Activated T-helper 9 cell treated with anti-CD3 and anti-CD28 coated beads, Interleukin-2, amount 50 U/mL, for 16 hours (primary cell): Measurements from ENCODE around the gene CLCNKB.
A peak's percentile ranks its signal among the peaks of the same experiment; 100 is the strongest.
"Not testable (repeated sequence)": the region's sequence is repeated elsewhere in the genome, so short reads cannot be mapped to it uniquely, and the experiment has no call there.

Experiments
- DNase-seq: peaks from one replicate; pipeline ENCODE4 v3.0.0-alpha.2; 2020; ENCODE audit warnings: low read depth

The CLCNKB gene

DNA sequence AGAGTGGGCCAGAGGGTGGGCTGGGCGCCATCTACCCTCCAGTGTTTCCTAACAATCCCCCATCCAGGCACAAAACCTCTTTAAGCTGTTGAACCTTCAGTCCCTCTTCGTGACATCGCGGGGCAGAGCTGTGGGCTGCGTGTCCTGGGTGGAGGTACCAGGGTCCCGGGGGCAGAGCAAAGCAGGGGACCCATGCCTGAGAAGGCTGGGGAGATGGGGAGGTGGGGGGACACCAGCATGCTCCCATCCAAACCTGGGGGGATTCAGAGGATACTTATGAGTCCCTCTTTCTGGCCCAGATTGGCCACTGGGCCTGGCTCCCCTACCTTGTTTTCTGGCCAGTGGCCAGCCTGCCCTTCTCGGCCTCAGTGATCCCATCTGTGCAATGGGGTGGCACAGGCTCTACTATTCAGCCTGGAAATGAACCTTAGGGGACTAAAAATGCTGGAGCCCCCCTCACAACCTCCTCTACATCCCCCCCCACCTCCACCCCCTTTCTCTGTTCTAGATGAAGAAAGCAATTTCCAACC lies 10.4 kb upstream of the CLCNKB start:
- DNase-seq, result not testable (repeated sequence)

DNA sequence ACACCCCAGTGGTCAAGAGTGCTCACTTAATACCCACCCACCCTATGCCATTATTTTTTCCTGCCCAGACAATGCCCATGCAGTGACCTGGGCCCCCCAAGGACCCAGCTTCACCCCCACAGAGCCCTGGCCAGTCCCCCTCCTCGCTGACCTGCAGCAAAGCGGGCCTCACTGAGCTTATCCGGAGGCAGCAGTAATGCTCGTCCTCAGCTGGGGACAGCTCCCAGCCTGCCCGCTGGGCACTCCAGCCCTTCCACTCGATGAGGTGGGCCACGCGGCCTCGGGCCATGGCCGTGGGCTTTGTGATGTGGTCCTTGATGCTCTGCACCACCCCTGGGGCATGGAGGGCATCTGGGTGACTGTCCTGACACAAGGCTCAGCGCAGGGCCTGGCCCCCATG lies 7.1 kb upstream of the CLCNKB start:
- DNase-seq, result not testable (repeated sequence)

- no peak for DNase-seq
These were observed 5.0 kb upstream of the CLCNKB start for GRCh38 chr1:16038620-16038912.

DNA sequence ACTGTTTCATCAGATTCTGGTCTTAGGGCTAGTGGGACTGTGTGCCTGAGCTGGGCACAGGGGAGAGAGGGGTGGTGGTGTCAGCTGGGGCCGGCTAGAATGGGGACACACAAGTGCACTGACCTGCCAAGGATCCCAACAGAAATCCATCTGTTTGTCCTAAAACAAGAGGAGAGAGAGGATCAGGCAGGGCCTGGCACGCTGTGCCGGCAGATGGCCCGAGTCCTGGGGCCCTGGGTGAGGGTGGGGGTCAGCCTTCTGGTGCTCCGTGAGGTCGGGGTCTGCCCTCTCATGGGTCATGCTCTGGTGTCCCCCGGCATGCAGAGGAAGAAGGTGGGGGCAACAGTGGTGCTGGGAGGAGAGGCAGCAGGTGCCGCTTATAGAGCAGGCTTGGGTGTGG lies 3.7 kb upstream of the CLCNKB start:
- DNase-seq, result not testable (repeated sequence)

- DNase-seq, result no peak
These were observed 2.4 kb upstream of the CLCNKB start for GRCh38 chr1:16041200-16041599.

- no peak for DNase-seq
These were observed 1.5 kb upstream of the CLCNKB start for GRCh38 chr1:16042096-16042495.

- not testable (repeated sequence) for DNase-seq
These were observed 928 bp upstream of the CLCNKB start for GRCh38 chr1:16042654-16043053.

DNA sequence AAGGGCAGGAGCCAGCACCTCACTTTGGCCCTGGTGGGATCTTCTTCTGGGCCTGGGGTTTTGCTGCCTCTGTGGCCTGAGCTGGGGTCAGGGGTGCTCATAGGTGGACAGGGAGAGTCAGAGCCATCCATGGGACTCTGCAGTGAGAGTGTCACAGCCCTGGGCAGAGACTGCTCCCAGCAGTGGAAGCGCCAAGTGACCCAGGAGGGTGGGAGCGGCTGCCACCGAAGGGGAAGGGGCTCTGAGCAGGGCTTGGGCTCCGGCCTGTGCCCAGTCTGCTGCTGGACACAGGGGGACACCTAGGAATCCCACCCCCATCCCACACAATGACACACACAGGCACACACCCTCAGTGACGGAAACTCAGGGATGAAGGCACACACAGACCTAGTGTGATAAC lies 368 bp downstream of the CLCNKB start:
- no peak for DNase-seq

DNA sequence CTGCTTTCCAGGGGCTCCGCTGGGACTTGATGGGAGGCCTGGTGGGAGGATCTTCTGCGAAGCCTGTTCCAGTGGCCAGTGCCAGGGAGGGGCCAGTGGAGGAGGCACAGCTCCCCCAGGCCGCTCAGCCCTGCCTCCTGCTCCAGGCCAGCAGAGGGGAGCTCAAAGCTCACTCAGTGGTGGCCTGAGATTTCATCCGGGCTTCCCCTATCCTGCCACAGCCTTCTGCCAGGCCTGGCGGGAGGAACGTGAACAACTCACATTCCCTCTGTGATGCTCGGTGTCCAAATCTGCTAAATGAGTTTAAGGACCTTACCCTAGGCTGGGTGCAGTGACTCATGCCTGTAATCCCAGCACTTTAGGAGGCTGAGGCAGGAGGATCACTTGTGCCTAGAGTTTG lies 3.3 kb downstream of the CLCNKB start:
- no peak for DNase-seq

- no peak for DNase-seq
These were observed 4.4 kb downstream of the CLCNKB start for GRCh38 chr1:16047791-16048475.

GRCh38 chr1:16048573-16049189 lies 5.1 kb downstream of the CLCNKB start:
- DNase-seq, result no peak

GRCh38 chr1:16050328-16050727 lies 6.7 kb downstream of the CLCNKB start:
- no peak for DNase-seq

DNA sequence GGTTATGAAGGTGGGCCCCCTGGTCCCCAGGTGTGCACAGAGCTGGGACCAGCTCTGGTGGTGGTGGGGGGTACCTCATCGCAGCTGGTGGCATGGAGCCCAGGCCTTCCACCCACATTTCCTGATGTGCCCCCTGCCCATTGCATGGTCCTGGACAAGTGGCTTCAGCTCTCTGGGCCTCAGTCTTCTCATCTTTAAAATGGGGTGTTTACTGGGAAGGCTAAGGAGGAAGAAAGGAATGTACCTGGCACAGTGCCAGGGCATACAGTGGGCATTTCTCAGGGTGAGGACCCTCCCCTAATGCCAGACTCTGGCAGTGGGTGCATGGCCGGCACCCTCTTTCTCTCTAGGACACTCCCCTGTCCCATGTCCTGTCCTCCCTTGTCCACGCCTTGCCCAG lies 7.5 kb downstream of the CLCNKB start:
- no peak for DNase-seq

DNA sequence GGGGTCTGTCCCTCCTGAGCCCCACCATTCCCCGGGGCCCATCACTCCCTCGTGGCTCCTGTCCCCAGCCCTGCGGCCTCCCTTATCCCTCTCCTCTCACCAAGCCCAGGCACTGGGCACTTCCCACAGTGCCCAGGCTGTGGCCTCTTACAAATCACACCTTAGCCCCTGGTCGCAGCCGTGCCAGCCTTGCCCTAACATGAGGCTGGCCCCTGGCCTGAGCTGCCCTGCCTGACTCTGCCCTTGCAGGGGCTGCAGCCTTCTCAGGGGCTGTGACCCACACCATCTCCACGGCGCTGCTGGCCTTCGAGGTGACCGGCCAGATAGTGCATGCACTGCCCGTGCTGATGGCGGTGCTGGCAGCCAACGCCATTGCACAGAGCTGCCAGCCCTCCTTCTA lies 8.4 kb downstream of the CLCNKB start:
- not testable (repeated sequence) for DNase-seq

GRCh38 chr1:16053781-16054502 lies 10.4 kb downstream of the CLCNKB start:
- no peak for DNase-seq

DNA sequence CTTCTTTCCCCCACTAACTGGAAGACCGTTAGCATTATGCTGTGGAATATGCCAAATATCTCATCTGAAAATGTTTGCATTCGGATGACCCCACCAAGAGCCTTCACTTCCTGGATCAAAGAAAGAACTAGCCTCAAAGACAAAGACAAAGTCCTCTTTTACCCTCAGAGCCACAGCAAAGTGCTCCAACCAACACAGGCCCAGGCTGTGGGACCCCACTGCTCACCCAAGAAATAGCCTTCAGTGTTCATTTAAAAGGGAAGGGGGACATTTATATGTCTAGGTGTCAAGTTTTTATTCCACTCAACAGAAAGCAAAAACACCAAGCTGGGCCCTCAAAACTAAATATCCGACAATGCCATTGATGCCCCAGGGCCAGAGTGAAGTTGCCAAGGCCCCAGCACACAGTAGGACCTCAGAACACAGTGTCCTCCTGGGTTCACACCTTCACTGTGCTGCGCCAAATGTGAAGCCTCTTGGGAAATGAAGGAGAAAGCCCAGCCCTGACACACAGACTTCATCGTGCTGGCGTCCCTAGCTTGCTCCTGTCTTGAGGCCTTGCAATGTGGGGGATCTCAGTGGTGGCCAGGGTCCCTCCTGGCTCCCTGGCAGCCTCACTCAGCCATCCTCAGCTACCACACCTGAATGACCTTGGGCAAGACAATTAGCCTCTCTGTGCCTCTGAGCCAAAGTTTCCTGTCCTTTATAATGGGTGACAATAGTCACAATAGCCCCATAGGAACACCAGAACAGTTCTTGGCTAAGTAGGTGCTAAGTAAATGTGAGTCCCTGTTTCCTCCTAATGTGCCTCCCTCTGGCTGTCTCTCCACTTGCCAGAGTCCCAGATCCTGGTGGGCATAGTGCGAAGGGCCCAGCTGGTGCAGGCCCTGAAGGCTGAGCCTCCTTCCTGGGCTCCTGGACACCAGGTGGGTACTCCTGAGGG lies 11.3 kb downstream of the CLCNKB start:
- no peak for DNase-seq

DNA sequence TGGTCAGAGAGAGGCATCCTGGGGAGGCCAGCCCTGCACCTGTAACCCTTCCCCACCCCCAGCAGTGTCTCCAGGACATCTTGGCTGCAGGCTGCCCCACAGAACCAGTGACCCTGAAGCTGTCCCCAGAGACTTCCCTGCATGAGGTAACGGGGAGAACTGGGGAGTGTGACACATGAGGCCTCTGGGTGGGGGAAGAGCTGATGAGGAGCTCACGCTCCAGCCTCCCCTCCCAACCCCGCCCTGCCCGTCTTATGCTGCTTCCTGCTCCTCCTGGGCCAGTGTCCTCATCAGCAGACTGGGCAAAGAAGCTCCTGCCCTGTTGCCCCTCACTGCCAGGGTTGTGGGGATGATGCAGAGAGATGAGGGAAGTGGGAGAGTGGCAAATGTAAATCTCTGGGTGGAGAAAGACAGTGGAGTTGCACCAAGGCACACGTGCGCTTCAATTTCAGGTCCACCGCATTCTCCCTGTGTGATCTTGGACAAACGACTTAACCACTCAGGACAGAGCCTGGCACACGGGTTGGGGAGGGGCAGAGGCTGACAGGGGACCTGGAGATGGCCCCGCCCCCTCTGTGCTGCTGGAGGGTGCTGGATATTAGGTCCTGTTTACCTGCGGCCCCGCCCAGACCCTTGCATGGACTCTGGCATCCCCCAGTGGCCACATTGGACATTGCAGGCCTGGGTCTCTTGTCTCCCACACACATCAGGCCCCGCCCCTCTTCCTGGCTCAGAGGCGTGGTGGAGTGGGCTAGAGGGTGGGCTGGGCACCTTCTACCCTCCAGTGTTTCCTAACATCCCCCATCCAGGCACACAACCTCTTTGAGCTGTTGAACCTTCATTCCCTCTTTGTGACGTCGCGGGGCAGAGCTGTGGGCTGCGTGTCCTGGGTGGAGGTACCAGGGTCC lies 12.3 kb downstream of the CLCNKB start:
- DNase-seq, result peak; percentile 73

- DNase-seq, result not testable (repeated sequence)
These were observed 12.9 kb downstream of the CLCNKB start for GRCh38 chr1:16056521-16056912.

- DNase-seq, result not testable (repeated sequence)
These were observed 13.8 kb downstream of the CLCNKB start for GRCh38 chr1:16057314-16057915.

- DNase-seq, result not testable (repeated sequence)
These were observed 15.0 kb downstream of the CLCNKB start for GRCh38 chr1:16058394-16059120.
